Stimulated activated naive B cell treated with anti-CD40 and anti-IgM and Interleukin-4, amounts not matched to agents 10 μg/mL and 1 μg/mL and 100 μg/mL, for 72 hours (primary cell): ENCODE measurements around the gene SDSL.

ENCODE experiments used
- ATAC-seq, 2 donors: fragments of 150-1000 bp; cut with Tn5 transposase; replicated peaks; 2 replicates each; pipeline ENCODE4 v1.10.0; 2021; ENCODE audit warnings: moderate library complexity in 1 of 2
- DNase-seq: peaks from one replicate; pipeline ENCODE4 v3.0.0; 2021
- H3K27ac Mint-ChIP-seq: one replicate; pipeline ENCODE4 v1.8.0; 2022; ENCODE audit warnings: mild to moderate bottlenecking, mixed read lengths
- H3K27me3 Mint-ChIP-seq, 2 donors: one replicate each; pipeline ENCODE4 v1.8.0; 2022; ENCODE audit warnings: mixed read lengths in 2 of 2
- H3K36me3 Mint-ChIP-seq, 2 donors: one replicate each; pipeline ENCODE4 v1.8.0; 2022; ENCODE audit warnings: mixed read lengths in 2 of 2, mild to moderate bottlenecking in 1 of 2
- H3K4me1 Mint-ChIP-seq, 2 donors: one replicate each; pipeline ENCODE4 v1.8.0; 2022; ENCODE audit warnings: mixed read lengths in 2 of 2, mild to moderate bottlenecking in 1 of 2
- H3K4me3 Mint-ChIP-seq, 2 donors: one replicate each; pipeline ENCODE4 v1.8.0; 2022; ENCODE audit warnings: mild to moderate bottlenecking in 2 of 2, mixed read lengths in 2 of 2, moderate library complexity in 1 of 2
- H3K9me3 Mint-ChIP-seq, 2 donors: one replicate each; pipeline ENCODE4 v1.8.0; 2022; ENCODE audit warnings: mixed read lengths in 2 of 2, mild to moderate bottlenecking in 1 of 2

Gene SDSL

DNA sequence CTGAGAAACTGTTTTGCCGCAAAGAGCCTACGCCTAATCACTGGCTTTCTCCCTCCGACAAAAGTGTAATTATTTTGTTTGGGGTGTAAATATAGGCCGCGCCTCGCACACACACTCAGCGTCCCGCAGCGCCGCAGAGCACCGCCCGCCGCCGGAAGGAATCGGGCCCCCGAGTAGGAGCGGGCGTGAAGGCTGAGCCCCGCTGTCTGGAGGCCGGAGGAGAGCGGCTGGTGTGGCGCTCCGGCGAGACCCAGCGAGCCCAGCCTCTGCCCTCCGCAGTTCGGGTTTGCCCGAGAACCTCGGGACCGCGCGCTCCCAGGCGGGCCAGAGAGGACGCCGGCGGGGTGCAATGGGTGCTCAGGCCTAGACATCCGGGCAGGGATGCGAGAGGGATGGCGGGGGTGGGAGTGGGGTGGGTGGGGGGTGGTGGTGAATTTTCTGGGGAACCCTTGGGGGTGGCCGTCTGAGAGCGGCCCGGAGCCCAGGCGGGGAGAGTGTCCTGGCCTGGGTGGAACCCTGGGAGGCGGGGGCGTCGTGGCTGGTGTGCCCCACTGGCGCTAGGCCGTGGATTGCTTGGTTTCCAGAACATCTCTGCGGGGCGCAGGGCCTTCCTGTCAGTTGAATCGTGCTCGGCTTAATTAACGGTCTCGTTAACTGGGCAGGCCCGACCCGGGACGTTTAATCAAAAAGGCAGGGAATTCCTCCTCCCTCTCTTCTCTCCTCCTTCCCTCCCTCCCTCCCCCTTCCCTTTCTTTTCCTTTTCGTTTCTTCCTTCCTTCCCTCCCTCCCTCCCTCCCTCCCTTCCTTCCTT is 54.2 kb downstream of the SDSL start:
- ATAC-seq = no peak
- Mint-ChIP-seq H3K4me3 (peak overlapping the region in 1 of 2 donors; percentile 39), H3K36me3 (peaks cover 7% of the 10 kb centered on the region in 2 donors), H3K27ac (peak overlapping the region; percentile 27), H3K4me1 (peaks cover 23 to 45% of the 10 kb centered on the region in 2 donors), H3K9me3 (peaks cover 2 to 4% of the 10 kb centered on the region in 2 donors), H3K27me3 (peaks cover 77 to 98% of the 10 kb centered on the region in 2 donors)
- no peak for DNase-seq

DNA sequence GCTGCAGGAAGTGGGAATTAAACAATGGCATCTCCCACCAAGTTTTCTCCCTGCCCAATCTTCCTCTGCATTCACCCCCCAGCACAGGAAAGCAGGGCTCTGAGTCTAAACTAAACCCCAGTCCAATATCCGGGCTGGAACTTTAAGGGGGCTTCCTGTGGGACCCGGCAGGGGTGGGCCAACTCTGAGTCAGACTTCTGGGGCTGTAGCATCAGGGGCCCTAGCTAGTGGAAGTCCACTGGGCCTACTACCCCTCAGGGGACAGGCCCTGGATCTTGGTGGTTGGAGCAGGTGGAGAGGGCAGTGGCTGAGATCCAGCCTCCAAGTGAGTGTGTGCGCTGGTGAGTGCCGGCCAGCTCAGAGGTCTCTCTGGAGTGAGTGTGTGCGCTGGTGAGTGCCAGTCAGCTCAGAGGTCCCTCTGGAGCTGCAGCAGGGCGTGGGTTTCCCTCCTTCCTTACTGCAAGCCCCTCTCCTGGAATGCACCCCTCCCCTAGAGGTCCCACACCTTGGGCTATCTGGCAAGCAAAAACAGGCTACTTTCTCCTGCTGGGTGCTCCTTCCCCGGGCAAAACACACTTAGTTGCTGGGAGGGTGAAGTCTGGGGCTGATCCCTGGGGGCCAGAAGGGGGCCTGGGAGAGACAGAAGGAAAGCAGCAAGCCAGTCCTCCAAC is 55.1 kb downstream of the SDSL start:
- DNase-seq (no peak), ATAC-seq (no peak)
- Mint-ChIP-seq H3K27ac (peak overlapping the region; percentile 32), H3K4me1 (peaks cover 21 to 40% of the 10 kb centered on the region in 2 donors), H3K9me3 (peaks cover 2 to 4% of the 10 kb centered on the region in 2 donors), H3K27me3 (peaks cover 76 to 97% of the 10 kb centered on the region in 2 donors), H3K4me3 (peak overlapping the region; percentile 29), H3K36me3 (peaks cover 7% of the 10 kb centered on the region in 2 donors)

DNA sequence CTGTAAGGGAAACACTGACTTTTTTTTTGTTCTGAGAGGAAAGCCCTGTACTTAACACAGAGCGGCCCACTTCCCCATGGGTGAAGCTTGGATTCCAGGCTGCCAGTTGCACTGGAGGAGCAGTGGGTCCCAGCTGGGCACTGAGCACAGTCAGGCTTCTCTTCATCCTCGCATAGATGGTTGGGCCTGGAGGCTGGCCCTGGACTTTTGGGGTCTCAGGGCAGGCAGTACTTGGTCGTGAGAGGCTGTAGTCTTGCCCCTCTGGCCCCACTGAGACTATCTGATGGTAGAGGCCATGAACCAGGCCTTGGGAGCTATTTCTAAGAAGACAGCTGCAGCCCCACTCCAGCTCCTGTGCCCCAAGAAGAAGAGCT is 55.6 kb downstream of the SDSL start:
- H3K4me1 Mint-ChIP-seq = peaks cover 16 to 35% of the 10 kb centered on the region in 2 donors
- peaks cover 2 to 4% of the 10 kb centered on the region in 2 donors for H3K9me3 Mint-ChIP-seq
- no peak overlapping the region for H3K4me3 Mint-ChIP-seq
- H3K27ac Mint-ChIP-seq = no peak overlapping the region
- peaks cover 76 to 97% of the 10 kb centered on the region in 2 donors for H3K27me3 Mint-ChIP-seq
- peaks cover 5 to 7% of the 10 kb centered on the region in 2 donors for H3K36me3 Mint-ChIP-seq
- ATAC-seq (no peak), DNase-seq (no peak)

DNA sequence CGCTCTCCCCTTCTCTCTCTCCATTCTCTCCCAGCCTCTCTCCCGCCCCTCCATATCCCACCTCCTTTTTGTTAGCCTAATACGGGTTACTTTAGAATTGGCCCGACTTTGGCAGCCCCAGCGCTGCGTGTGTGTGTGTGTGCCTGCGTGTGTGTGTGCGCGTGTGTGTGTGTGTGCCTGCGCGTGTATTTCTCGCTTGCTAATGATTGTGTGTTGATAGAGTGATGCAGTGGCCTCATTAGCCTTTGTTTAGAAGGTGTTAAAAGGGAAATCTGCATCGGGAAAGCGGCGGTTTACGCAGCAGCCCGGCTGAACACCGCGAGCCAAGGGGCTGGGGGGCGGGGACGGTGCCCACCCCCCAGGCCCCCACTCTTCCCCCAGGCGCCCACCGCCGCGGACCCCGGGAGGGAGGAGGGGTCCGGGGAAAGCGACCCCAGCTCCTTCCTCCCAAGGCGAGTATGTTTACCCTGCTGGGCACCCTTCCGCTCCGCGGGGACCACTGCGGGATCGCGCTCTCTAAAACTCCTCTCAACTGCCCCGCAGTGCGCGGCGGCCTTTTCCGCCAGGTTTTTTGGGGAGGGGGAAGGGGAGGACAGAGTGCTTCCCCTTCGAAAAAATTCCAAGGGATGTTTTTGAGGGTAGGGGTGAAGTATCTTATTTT is 56.3 kb downstream of the SDSL start:
- Mint-ChIP-seq H3K27me3 (peaks cover 76 to 97% of the 10 kb centered on the region in 2 donors), H3K9me3 (peaks cover 2 to 4% of the 10 kb centered on the region in 2 donors), H3K4me1 (peaks cover 12 to 32% of the 10 kb centered on the region in 2 donors), H3K27ac (no peak overlapping the region), H3K36me3 (peaks cover 5 to 7% of the 10 kb centered on the region in 2 donors), H3K4me3 (peak overlapping the region in 1 of 2 donors; percentile 44)
- DNase-seq = no peak
- ATAC-seq = no peak

DNA sequence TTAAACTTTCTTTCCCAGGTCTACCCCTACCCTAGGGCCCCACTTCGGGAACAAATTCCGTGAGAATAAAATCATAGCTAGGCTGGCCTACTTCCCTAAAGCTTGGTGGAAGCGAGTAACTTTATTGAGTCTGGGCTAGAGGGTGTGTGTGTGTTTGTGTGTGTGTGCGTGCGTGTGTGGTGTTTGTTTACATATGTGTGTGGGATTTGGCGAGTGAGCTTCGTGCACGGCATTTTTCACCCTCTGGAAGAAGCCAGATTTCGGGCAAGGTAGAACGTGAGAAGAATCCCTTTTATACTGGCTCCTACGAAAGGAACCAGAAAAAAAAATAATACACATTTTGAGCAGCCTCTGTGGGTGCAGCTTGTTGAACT is 57.0 kb downstream of the SDSL start:
- ATAC-seq (no peak), DNase-seq (no peak)
- peak overlapping the region in 1 of 2 donors; percentile 44 for H3K4me3 Mint-ChIP-seq
- H3K27me3 Mint-ChIP-seq = peaks cover 74 to 97% of the 10 kb centered on the region in 2 donors
- H3K36me3 Mint-ChIP-seq = peaks cover 5 to 7% of the 10 kb centered on the region in 2 donors
- H3K27ac Mint-ChIP-seq = peak overlapping the region; percentile 92
- peaks cover 8 to 29% of the 10 kb centered on the region in 2 donors for H3K4me1 Mint-ChIP-seq
- peaks cover 2 to 4% of the 10 kb centered on the region in 2 donors for H3K9me3 Mint-ChIP-seq

DNA sequence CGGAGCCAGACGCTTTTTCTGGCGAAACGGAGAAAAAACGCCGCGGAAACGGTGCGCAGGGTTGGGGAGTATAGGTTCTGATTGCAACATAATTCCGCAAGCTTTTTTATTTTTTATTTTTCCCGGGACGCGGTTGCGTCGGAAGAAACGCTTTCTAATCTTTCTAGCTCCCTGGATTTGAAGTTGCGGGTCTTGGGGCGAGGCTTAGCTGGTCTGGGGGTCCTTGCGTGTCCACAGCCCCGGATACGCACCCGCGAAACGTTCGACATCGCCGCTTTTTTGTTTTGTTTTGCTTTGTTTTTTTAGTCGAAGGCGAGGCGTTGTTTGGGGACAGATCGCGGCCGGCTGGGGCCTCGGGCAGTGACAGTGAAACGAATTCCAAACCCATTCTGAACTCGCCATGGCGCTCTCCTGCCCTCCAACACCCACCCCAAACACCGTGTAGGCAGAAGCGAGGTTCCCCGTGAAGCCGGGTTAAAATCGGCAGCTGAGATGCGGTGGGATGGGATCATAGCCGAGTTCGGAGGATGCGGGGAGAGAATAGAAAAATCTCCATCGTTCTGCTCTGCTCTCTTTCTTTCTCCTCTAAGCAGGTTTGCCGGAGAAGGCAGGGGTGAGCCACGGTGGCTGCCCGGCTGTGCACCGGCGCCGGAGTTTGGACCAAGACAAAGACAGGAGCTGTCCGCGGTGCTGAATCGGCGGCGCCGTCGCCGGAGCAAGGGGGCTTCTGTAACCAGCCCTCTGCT is 57.6 kb downstream of the SDSL start:
- Mint-ChIP-seq H3K36me3 (peaks cover 5 to 7% of the 10 kb centered on the region in 2 donors), H3K4me3 (peak overlapping the region; percentile 35 to 65), H3K4me1 (peaks cover 4 to 23% of the 10 kb centered on the region in 2 donors), H3K9me3 (peaks cover 2 to 4% of the 10 kb centered on the region in 2 donors), H3K27me3 (peaks cover 68 to 94% of the 10 kb centered on the region in 2 donors), H3K27ac (peak overlapping the region; percentile 92)
- no peak for DNase-seq
- no peak for ATAC-seq

DNA sequence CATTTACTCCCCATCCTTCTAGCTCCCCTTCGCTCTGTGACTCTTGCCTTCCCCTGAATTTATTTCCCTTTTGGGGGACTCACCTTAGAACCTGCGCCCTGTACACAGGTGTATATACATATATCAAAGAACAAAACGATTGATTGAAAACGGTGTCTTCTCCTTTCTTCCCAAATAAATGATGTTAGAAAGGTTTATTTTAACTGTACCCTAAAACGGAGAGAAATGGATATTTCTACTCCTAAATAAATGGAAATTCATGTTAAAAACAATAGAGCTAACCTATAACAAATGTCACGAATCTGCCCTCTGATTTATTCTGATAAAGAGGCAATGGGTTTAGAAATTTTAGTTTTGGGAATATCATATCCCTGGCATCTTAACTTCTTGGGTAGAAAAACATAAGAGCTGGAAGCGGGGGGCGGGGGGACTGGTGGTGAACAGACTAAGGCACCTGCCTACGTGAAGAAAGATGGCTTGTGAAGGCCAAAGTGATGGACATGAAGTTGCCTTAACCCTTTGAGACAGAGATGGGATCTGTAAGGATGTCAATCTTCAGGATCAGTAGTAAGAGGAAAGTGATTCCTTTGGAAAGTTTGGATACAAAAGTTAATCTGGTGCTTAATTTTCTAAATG is 58.3 kb downstream of the SDSL start:
- H3K36me3 Mint-ChIP-seq = peaks cover 5 to 7% of the 10 kb centered on the region in 2 donors
- peaks cover 4 to 16% of the 10 kb centered on the region in 2 donors for H3K4me1 Mint-ChIP-seq
- peak overlapping the region; percentile 92 for H3K27ac Mint-ChIP-seq
- DNase-seq (no peak), ATAC-seq (no peak)
- H3K9me3 Mint-ChIP-seq = peaks cover 2 to 4% of the 10 kb centered on the region in 2 donors
- peak overlapping the region in 1 of 2 donors; percentile 65 for H3K4me3 Mint-ChIP-seq
- peaks cover 62 to 93% of the 10 kb centered on the region in 2 donors for H3K27me3 Mint-ChIP-seq

DNA sequence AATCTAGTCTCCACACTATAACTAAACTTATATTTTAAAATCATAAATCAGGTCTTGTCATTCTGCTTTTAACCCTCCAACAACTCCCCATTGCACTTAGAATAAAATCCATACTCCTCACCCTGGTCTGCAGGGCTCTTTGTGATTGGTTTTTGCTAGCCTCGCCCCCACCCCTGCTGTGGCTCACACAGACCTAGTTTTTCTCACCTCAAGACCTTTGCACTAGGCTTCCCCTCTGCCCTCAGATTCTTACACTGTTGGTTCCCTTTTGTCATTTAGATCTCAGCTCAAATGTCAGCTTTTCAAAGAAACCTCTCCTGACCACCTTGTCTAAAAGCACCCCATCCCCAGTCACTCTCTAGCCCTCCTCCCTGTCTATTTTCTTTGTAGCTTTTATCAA is 60.2 kb downstream of the SDSL start:
- Mint-ChIP-seq H3K27me3 (peaks cover 65 to 91% of the 10 kb centered on the region in 2 donors), H3K4me3 (no peak overlapping the region), H3K27ac (no peak overlapping the region), H3K9me3 (peaks cover 2 to 4% of the 10 kb centered on the region in 2 donors), H3K36me3 (peaks cover 5 to 7% of the 10 kb centered on the region in 2 donors), H3K4me1 (peaks cover 4 to 16% of the 10 kb centered on the region in 2 donors)
- DNase-seq = no peak
- no peak for ATAC-seq

DNA sequence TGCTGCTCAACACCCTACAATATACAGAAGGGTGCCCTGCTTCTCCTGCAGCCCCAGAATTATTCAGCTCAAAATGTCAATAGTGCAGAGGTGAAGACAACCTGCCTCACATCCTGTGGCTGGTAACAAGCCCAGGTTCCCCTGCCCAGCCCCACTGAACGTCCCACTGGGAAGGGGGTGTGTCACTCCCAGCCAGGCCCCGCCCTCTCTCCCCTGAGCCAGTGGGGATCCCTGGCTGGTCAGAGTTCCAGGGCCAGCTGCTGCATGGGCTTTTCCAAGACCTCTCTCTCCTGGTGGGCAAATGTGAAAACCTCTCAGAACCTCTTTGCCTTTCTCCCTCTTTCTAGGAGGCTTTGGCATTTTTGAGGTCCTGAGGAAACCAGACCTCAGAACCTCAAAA is 63.1 kb downstream of the SDSL start:
- Mint-ChIP-seq H3K27ac (no peak overlapping the region), H3K27me3 (peaks cover 55 to 81% of the 10 kb centered on the region in 2 donors), H3K4me3 (no peak overlapping the region), H3K4me1 (no peaks in the 10 kb centered on the region), H3K9me3 (no peaks in the 10 kb centered on the region), H3K36me3 (no peaks in the 10 kb centered on the region)
- no peak for ATAC-seq
- DNase-seq = no peak

DNA sequence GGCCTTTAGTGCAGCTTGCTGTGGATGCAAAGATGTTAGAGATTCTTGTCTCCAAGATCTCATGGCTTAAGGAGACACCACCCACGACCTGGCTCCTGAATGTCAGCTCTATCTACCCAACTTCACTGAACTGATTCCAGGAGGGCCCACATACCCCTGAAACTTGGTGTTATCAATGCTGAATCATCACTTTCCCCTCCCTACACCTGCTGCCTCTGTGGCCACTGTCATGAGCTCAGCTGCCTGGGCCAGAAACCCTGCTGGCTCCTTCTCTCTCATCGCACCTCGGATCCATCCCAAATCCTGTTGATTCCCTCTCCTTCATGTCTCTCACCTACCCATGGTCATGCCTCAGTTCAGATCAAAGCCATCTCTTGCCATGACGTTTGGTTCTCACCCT is 64.5 kb downstream of the SDSL start:
- H3K27ac Mint-ChIP-seq = no peak overlapping the region
- H3K27me3 Mint-ChIP-seq = peaks cover 53 to 77% of the 10 kb centered on the region in 2 donors
- H3K4me1 Mint-ChIP-seq = no peaks in the 10 kb centered on the region
- no peak for DNase-seq
- peaks cover 0 to 5% of the 10 kb centered on the region in 2 donors for H3K9me3 Mint-ChIP-seq
- no peaks in the 10 kb centered on the region for H3K36me3 Mint-ChIP-seq
- no peak for ATAC-seq
- H3K4me3 Mint-ChIP-seq = no peak overlapping the region
